DMS 273 (cell line): ENCODE data around the gene PNLDC1.

Experiments
- DNase-seq: peaks from one replicate; lab custom pipeline; 2025; ENCODE audit not compliant: unreplicated experiment; lab: John Stamatoyannopoulos, UW

PNLDC1 gene

GRCh38 chr6:159800141-159800865, at the start of gene PNLDC1:
TSS of gene PNLDC1 (plus strand) at chr6:159800276. CDS start at chr6:159800308, 32 bp downstream.
- no peak for DNase-seq

GRCh38 chr6:159751448-159751847, 48.6 kb upstream of the PNLDC1 start:
- DNase-seq = no peak

- DNase-seq = no peak
Observed at GRCh38 chr6:159753081-159753872, 46.8 kb upstream of the PNLDC1 start.

- no peak for DNase-seq
Observed at GRCh38 chr6:159754401-159754800, 45.7 kb upstream of the PNLDC1 start.

GRCh38 chr6:159754959-159755914, 44.8 kb upstream of the PNLDC1 start:
- DNase-seq = peak; percentile 30

GRCh38 chr6:159756508-159756907, 43.6 kb upstream of the PNLDC1 start:
- DNase-seq = no peak

GRCh38 chr6:159758031-159759001, 41.8 kb upstream of the PNLDC1 start:
- peak; percentile 18 for DNase-seq

- peak; percentile 23 for DNase-seq
Observed at GRCh38 chr6:159759645-159760044, 40.4 kb upstream of the PNLDC1 start.

- DNase-seq = no peak
Observed at GRCh38 chr6:159760602-159761057, 39.4 kb upstream of the PNLDC1 start.

- DNase-seq = peak; percentile 63
Observed at GRCh38 chr6:159761129-159761872, 38.8 kb upstream of the PNLDC1 start.

GRCh38 chr6:159761873-159762680, 38.0 kb upstream of the PNLDC1 start, which contains the start of gene ACAT2:
TSS of gene ACAT2 (plus strand) at chr6:159762045. CDS start at chr6:159762088, 43 bp downstream.
- peak; percentile 98 for DNase-seq

GRCh38 chr6:159762681-159763293, 37.3 kb upstream of the PNLDC1 start:
- DNase-seq = peak; percentile 33

GRCh38 chr6:159766906-159767305, 33.2 kb upstream of the PNLDC1 start:
- DNase-seq = no peak

GRCh38 chr6:159769470-159769869, 30.6 kb upstream of the PNLDC1 start:
- no peak for DNase-seq

- no peak for DNase-seq
Observed at GRCh38 chr6:159772196-159772595, 27.9 kb upstream of the PNLDC1 start.

- DNase-seq = peak; percentile 21
Observed at GRCh38 chr6:159777240-159777904, 22.7 kb upstream of the PNLDC1 start.

GRCh38 chr6:159778131-159778530, 21.9 kb upstream of the PNLDC1 start:
- no peak for DNase-seq
